Activated CD8-positive, alpha-beta memory T cell treated with anti-CD3 and anti-CD28 coated beads for 36 hours (primary cell): ENCODE data around the gene POLG. TPM values are rescaled to one million over a fixed set of nuclear protein-coding genes. Genes with fewer than 3 reads are reported as not detected.

Experiments
- CTCF ChIA-PET: fragments of 350-600 bp; sonication (Branson Sonifier 250); formaldehyde crosslinking; loops from one replicate; lab custom pipeline; 2021; ENCODE audit warnings: antibody characterized with exemption; lab: Charles Lee
- POLR2A ChIA-PET: fragments of 350-600 bp; sonication (Branson Sonifier 250); formaldehyde crosslinking; loops from one replicate; lab custom pipeline; 2021; ENCODE audit warnings: antibody characterized with exemption; lab: Charles Lee
- total RNA-seq, 2 experiments: library from RNA; stranded (reverse); gene quantifications; one replicate each; pipeline ENCODE4 v1.2.3, GENCODE V29; 2021

The POLG gene
- total RNA-seq = 100 to 1,000 TPM in 1 of 2 experiments, 10 to 100 TPM in 1; 98.1 to 103 TPM

DNA sequence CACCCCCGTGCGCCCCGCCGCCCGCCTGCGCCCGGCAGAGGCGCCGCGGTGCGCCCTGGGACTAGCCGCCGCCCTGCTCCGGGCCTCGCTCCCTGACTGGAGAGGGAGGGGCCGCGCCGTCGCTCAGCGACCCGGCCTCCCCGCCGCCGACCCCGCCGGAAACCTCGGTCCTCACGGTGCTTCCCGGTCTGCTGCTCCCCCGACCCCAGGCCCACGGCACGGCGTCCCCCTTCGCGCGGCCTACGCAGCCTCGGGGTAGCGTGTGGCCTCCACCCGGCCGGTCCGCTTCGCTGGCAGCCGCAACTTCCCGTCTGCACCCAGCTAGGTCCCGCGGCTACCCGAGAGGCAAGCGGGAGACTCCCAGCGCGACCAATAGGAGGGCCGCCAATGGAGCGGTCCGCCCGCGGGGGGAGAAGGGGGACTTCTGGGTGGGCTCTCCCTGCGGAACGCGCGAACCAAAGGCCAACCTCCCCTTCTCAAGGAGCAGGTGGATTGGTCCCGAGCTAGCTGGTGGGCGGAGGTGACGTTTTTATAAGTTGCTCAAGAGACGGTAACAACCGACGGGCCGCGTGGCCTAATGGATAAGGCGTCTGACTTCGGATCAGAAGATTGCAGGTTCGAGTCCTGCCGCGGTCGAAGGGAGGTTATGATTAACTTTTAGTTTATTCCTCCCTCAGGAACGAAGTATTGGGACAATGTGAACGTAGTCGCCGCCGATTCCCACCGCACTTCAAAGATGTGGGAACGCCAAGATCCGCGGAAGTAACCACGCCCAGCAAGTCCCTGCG is at the start of gene POLG:
Gene POLG (minus strand): TSS at position 315 of the 788 bp plus-strand sequence. CDS start 1,070 bp downstream, outside the sequence.
- POLR2A ChIA-PET = interaction anchor here (0.6 to 1.0 kb wide), 2 partner anchors 243 to 1460 kb away, joined by 3 to 4 read pairs; no protein-coding TSS in a partner anchor
- CTCF ChIA-PET = interaction anchor here (1.0 to 1.1 kb wide), 2 partner anchors 24 to 91 kb away, joined by 3 to 4 read pairs; partner anchors contain the start of gene FANCI

DNA sequence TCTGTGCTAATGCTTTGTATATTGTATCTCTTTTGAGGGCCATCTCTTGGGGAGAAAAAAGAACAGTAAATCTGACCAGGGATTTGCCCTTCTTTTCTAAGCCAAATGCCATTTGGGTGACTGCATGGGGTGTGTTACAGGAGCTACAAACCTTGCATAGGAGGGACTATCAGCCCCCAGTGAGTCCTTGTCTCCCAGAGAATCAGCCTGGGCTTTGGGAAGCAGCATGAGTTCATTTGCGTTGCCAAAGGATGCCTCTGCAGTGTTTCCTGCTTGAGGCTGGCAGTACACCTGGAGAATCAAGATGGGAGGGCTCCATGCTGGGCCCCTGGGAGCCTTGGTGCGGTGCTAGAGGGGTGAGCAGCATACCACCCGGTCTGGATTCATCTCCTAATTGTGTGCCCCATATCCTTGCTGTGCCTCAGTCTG is 49.6 kb upstream of the POLG start:
- ChIA-PET CTCF (interaction anchor here (0.7 to 1.4 kb wide), 2 partner anchors 25 to 26 kb away, joined by 3 read pairs; no protein-coding TSS in a partner anchor), POLR2A (no interaction called here)

GRCh38 chr15:89383365-89384175 is 48.9 kb upstream of the POLG start:
- ChIA-PET POLR2A (no interaction called here), CTCF (interaction anchor here (0.7 kb wide), 1 partner anchor 25 kb away, joined by 3 read pairs; no protein-coding TSS in a partner anchor)

DNA sequence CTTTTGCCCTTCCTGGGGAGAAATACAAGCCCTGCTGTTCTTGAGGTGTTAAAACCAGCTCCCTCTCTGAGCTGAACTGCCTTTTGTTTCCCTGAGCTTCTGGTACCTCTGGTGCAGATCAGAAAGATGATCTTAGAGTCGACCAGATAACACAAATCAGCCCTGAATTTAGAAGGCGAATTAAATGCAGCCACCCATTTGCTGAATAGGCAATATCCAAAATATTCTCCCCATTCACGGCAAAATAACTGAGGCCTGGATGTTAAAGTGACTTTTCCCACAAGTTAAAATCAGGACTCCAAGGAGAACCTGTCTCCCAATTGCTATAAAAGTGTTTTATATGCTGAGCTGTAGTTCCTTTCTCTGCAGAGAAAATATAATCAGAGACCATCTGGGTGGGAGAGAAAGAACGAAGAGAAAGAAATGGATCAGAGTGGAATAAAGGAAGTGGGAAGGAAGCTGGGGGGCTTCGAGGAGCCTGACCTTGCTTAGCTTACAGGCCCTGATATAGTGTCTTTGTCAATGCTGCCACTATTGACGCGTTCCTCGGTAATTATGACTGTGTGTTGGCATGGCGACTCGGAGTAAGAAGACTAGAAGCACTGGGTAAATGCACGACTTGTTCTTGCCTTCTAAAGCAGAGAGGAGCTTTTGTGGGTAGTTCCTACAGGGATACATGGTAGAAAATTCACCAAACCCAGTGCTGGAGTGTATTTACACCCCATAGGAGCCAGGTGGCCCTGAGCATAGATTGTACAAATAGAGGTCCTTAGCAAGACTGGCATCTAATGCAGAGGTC is 47.5 kb upstream of the POLG start:
- ChIA-PET CTCF (interaction anchor here (1.4 to 2.1 kb wide), 2 partner anchors 23 to 175 kb away, joined by 3 to 11 read pairs; no protein-coding TSS in a partner anchor), POLR2A (no interaction called here)

GRCh38 chr15:89381331-89381730 is 46.7 kb upstream of the POLG start:
- POLR2A ChIA-PET = no interaction called here
- CTCF ChIA-PET = interaction anchor here (1.4 to 2.1 kb wide), 2 partner anchors 23 to 175 kb away, joined by 3 to 11 read pairs; no protein-coding TSS in a partner anchor

DNA sequence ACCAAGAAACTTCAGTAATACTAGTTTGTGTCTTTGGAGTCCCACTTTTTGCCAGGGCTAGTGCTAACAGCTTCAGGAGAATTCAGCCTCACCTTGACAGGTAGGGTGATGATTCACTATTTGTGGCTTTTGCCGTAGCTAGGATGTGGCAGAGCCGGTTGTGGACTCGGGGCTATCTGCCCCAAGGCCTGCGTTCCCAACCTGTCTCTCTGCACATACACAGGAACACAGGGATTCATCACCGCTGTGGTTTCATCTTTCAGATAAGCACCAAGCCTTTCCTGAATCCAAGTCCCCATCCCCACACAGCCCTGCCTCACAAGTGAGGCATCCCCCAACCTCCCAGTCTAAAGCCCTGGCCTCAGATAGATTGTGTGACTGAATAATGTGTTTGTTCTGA is 45.2 kb upstream of the POLG start:
- CTCF ChIA-PET = interaction anchor here (0.5 to 2.1 kb wide), 6 partner anchors 19 to 110 kb away, joined by 3 to 11 read pairs (median 6); no protein-coding TSS in a partner anchor
- POLR2A ChIA-PET = no interaction called here

- CTCF ChIA-PET = interaction anchor here (0.8 to 2.0 kb wide), 4 partner anchors 20 to 28 kb away, joined by 3 to 10 read pairs (median 6); no protein-coding TSS in a partner anchor
- POLR2A ChIA-PET = no interaction called here
Observed at GRCh38 chr15:89379251-89379695, 44.6 kb upstream of the POLG start.

GRCh38 chr15:89378296-89379151 is 43.9 kb upstream of the POLG start:
- CTCF ChIA-PET = interaction anchor here (1.3 to 2.0 kb wide), 3 partner anchors 20 to 29 kb away, joined by 4 to 10 read pairs (median 9); no protein-coding TSS in a partner anchor
- POLR2A ChIA-PET = no interaction called here

DNA sequence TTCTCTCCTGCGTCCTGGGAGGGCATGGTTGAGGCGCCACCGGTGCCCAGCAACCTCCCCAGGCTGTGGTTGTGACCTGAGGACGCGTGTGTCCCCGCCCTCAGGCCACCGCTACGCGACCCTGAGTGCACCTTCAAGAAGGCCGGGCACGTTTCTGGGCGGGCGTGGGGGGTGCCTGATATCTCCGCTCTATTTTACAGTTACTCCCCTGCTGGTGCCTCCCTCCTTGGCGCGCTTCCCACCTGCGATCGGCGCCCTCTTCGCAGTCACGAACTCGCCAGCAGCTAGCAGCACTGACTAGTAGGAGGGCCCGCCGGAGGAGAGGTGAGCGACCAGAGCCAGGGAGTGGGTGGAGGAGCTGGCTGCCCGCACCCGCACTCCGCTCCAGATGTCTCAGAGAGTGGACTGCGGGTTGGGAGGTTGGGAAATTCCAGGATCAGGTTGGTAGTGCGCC is 43.2 kb upstream of the POLG start:
- POLR2A ChIA-PET = no interaction called here
- CTCF ChIA-PET = interaction anchor here (1.2 to 3.8 kb wide), 3 partner anchors 12 to 29 kb away, joined by 3 to 32 read pairs (median 4); no protein-coding TSS in a partner anchor

DNA sequence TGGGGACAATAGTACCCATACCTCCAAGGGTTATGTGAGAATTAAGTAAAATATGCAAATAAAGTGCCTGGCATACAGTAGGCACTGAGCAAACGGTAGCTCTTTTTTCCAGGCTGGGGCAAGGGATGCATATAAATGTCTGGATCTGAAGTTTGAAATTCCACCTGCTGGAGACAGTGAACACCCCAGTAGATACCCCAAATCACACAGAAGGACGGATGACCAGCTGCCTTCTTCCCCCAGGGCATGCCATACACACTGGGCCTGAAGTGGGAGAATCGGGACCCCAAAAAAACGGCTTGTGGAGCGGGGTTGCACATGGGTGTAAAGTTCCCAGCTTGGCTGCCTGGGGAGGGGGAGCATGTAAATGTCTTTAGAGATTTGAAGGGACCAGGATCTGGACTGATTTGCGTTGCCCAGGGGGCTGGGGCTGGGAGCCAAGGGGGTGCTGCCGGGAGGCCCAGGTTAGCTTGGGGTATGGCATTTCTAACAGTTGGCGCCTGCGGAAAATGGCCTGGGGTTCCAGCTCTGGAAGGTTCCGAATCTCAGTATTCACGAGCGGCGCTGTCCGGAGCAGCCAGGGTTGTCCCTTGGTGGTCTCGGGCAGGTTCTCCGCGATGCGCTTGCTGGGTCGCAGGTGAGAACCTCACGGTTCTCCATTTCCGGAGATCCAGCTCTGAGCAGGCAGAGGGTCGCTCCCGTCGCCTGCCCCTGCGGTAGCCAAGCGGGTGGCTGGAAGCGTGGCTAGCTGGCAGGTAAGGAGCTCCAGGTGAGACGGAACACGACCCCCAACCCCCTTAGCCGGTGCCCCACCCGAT is 42.6 kb upstream of the POLG start:
- ChIA-PET POLR2A (no interaction called here), CTCF (interaction anchor here (1.2 to 3.8 kb wide), 2 partner anchors 13 to 19 kb away, joined by 3 to 32 read pairs; no protein-coding TSS in a partner anchor)

DNA sequence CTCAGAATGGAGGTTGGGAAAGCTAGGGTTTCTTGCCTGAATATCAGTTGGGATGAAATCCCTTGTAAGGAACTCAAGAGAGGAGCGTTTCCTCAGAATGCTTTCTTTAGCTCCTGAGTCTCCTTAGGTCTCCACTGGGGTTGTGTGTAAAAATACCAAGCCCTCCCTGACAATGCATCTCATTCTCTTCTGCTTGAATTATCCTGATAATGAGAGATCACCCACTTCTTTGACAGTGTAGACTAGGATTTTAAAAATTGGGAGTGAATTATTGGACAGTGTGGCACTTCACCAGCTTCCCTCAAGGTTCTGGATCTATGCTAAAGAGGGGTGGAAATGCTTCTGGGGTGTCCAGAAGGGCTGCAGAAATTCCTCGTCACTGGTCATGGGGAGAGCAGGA is 41.8 kb upstream of the POLG start:
- ChIA-PET POLR2A (no interaction called here), CTCF (interaction anchor here (3.8 kb wide), 1 partner anchor 18 kb away, joined by 32 read pairs; no protein-coding TSS in a partner anchor)

GRCh38 chr15:89375093-89376005 is 40.7 kb upstream of the POLG start:
- POLR2A ChIA-PET = no interaction called here
- CTCF ChIA-PET = interaction anchor here (0.7 to 3.8 kb wide), 3 partner anchors 9 to 55 kb away, joined by 3 to 32 read pairs (median 4); no protein-coding TSS in a partner anchor

DNA sequence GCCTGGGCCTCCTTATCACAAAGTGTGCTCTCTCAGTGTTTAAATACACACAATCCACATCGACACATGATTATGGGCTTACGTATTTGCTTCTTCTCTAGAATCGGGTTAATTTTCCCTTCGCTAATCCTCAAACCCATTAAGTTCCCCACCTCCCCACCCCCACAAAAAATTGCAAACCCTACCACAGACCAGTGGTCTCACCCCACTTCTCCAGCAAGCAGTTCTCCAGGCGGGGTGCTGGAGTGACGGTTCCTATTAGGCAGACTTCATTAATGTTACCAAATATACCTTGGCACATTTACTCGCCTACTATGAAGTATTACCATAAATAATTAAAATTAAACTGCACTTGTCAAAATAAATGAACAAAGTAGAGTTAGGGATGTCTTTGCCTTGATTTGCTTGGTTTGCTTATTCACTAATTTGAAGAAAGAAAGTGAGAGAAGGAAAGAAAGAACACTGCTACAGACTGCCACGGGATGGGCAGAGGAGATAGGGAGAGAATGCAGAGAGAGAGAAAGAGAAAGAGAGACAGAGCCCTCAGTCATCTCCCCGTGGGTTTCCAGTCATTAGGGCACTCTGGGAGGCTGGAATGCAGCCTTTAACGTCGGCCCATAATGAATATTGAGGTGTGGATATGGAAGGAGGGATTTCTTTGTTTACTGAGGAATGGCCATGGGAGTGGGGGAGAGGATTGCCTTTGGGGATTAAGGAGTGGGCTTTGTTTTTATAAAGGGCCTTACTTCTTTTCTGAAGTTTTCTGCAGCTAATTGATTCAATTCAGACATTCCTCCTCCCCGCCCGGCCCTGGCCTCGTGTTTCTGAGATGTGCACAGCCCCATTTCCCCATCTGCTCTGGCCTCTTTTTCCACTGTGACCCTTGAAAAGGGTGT is 39.7 kb upstream of the POLG start:
- ChIA-PET POLR2A (no interaction called here), CTCF (interaction anchor here (1.2 to 3.8 kb wide), 2 partner anchors 8 to 16 kb away, joined by 4 to 32 read pairs; no protein-coding TSS in a partner anchor)
